ENCODE data around the gene VPS13D.

Gene VPS13D

DNA sequence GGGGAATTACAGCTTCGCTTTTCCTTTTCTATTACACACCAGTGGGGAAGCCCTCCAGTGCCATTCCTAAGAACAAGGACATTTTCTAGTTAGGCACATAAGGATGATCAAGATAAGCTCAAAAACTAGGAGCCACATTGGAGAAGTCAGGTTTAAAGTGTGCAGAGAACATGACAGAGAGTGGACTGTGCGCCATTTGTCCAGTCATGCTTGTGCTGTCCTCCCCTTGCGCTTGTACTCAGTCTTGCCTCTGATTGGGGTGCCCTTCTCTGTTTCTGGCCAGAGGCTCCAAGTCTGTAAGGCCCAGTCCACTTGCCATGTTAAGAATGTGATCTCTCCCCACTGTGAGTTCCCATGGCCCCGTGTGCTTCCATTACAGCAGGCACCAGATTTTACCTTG, 198.5 kb downstream of the VPS13D start:
- H3K4me3 ChIP-seq (ENCODE audit: low read depth, low read length), result no peak overlapping the region
- TF ChIP-seq, protein P1, sequence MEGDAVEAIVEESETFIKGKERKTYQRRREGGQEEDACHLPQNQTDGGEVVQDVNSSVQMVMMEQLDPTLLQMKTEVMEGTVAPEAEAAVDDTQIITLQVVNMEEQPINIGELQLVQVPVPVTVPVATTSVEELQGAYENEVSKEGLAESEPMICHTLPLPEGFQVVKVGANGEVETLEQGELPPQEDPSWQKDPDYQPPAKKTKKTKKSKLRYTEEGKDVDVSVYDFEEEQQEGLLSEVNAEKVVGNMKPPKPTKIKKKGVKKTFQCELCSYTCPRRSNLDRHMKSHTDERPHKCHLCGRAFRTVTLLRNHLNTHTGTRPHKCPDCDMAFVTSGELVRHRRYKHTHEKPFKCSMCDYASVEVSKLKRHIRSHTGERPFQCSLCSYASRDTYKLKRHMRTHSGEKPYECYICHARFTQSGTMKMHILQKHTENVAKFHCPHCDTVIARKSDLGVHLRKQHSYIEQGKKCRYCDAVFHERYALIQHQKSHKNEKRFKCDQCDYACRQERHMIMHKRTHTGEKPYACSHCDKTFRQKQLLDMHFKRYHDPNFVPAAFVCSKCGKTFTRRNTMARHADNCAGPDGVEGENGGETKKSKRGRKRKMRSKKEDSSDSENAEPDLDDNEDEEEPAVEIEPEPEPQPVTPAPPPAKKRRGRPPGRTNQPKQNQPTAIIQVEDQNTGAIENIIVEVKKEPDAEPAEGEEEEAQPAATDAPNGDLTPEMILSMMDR (IDR thresholded peaks at IDR 0.05; ENCODE audit: low read depth, low read length), result no peak

DNA sequence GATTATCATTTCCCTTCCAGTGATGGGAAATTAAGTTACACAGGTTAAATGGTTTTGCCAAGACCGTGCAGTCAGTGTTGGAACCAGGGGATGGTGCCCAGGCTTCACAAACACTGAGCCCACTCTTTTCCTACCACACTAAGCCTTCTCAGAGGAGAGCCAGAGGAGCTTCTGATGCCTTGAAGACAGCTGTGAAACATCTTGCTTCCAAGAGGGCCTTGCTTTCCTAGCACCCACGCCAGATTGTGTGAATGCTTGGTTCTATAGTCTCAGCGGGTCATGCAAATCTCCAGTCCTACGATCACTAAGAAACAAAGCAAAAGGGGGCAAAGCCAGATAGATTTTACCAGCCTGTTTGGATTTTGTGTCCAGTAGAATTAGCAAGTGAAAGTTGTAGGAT, 200.7 kb downstream of the VPS13D start:
- no peak overlapping the region for H3K4me3 ChIP-seq (ENCODE audit: low read depth, low read length)
- TF ChIP-seq, protein P1 (IDR thresholded peaks at IDR 0.05; ENCODE audit: low read depth, low read length), result no peak

DNA sequence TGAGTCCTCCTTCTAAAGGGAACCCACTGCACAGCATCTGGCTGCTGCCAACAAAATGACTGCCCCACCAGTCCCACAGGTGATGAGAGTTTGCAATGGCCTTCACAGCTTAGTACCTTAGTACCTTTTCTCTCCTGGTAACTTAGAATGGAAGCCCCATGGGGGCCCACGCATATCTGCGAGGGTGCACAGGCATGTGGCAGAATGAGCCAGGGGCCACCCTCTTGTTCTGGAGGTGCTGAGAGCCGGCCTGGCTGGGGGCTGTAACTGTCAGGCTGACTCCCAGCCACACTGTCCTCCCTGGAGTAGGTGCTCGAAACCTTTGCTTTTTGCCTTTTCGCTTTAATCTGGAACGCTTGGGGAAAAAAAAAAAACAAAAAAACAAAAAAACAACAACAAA, 203.1 kb downstream of the VPS13D start:
- TF ChIP-seq, protein P1 (IDR thresholded peaks at IDR 0.05; ENCODE audit: low read depth, low read length), result no peak
- H3K4me3 ChIP-seq (ENCODE audit: low read depth, low read length), result no peak overlapping the region

DNA sequence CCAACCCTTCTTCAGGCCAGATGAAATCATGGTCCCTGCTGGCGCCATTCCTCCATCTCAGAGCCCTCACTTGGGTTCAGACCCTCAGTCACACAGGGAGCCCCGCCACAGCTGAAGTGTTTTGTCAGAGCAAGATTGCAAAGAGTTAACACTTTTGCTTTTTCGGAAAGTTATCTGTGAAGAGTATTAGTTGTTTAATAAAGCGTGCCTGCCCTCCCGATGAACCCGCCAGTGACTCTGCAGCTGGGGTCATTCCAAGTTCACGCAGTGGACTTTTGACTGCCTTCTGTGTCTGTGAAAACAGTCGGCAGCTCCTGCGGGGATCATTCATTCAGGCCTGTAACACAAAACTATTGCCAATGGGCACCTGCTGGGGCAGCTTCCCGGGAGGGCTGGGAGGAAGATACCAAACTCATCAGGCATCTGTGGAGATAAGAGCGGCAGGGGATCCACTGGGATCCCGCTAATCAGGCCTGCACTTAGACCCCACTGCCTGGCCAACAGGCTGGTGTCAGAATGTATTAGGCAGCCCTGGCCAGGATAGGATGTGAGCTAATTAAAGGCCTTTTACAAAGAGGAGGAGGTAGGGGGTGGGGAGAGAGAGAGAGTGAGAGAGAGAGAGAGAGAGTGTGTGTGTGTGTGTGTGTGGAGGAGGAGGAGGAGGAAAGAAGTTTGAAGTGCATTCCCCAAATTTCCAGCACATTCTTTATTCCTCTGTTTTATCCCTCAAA, 203.7 kb downstream of the VPS13D start:
- TF ChIP-seq, protein P1 (IDR thresholded peaks at IDR 0.05; ENCODE audit: low read depth, low read length), result no peak
- H3K4me3 ChIP-seq (ENCODE audit: low read depth, low read length), result no peak overlapping the region

DNA sequence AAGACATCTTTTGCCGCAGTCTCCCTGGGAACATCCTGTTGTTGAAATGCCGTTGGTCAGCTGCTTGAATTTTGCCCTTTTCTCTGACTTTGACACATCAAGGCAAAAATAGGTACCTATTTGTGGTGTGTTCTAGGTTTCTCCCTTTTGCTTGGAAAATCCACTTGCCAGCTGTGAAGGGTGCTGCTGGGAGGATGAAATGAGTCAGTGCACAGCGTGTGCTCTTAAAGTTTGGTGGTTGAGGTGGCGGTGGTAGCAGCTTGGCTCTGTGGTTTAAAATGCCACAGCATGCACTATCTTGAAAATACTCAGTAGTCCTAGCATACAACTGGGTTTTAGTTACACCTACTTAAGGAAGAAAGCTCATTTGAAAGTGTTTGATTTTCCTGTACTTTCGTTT, 204.3 kb downstream of the VPS13D start:
- no peak overlapping the region for H3K4me3 ChIP-seq (ENCODE audit: low read depth, low read length)
- TF ChIP-seq, protein P1 (IDR thresholded peaks at IDR 0.05; ENCODE audit: low read depth, low read length), result no peak

DNA sequence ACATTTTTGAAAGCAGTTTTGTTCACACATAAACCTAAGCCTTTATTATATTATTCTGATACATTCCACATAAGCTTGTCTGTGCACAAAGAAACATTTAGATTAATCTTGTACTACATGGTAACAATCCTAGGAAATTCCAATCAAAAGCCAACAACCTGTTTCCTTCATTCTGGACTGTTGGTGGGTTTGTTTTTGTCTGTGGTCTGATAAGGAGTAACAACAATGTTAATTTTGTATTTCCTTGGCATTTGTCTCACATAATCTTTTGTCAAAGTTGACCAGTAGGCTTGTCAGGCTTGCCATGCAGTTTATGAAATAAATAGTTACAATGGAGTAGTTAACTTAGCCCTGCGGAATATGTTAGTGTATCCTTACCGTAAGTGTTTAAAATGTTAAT, 204.9 kb downstream of the VPS13D start:
- no peak overlapping the region for H3K4me3 ChIP-seq (ENCODE audit: low read depth, low read length)
- TF ChIP-seq, protein P1 (IDR thresholded peaks at IDR 0.05; ENCODE audit: low read depth, low read length), result no peak

DNA sequence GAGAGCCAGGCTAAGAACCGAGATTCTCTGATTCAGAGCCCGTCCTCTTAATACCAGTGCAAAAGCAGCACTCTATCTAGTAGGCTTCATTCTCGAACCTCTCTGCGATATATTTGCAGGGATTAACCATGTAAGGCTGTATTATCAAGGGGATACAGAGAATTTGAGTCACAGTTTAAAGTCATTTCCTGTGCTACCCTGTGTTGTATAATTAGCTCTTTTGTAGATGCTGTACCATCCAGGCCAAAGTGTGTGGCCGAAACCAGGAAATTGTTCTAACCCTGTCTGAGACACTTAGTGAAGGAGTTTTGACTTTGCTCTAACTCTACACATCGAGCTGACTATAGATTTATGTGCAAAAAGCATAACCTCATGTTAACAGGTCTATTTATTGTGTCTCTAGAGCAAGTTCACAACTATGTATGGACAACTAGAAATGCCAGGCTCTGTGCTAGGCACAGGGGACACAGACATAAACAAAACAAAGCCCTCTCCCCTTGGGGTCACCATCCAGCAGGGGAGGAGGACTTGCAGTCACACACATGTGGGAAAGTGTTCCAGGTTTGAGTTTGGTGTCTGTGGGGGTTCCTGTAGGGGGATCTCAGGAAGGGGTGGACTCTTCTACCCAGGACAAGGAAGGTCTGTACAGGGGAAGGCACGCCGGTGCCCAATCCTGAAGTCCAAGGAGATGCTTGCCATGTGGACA, 206.0 kb downstream of the VPS13D start:
- no peak overlapping the region for H3K4me3 ChIP-seq (ENCODE audit: low read depth, low read length)
- TF ChIP-seq, protein P1 (IDR thresholded peaks at IDR 0.05; ENCODE audit: low read depth, low read length), result no peak
